Osteocyte (in vitro differentiated cells): ENCODE results near the gene COQ8B. TPM values are rescaled to one million over a fixed set of nuclear protein-coding genes. Genes with fewer than 3 reads are reported as not detected.
A peak's percentile ranks its signal among the peaks of the same experiment; 100 is the strongest.

Source experiments
- DNase-seq: peaks from one replicate; pipeline ENCODE4 v3.0.0; 2021; ENCODE audit warnings: mixed read lengths; ENCODE audit not compliant: unreplicated experiment; ENCODE audit errors: extremely low spot score
- H3K27ac Mint-ChIP-seq: one replicate; pipeline ENCODE4 v1.8.0; 2021; ENCODE audit warnings: mild to moderate bottlenecking, mixed read lengths; ENCODE audit not compliant: unreplicated experiment
- H3K27me3 Mint-ChIP-seq: one replicate; pipeline ENCODE4 v1.8.0; 2021; ENCODE audit warnings: mixed read lengths; ENCODE audit not compliant: unreplicated experiment
- H3K36me3 Mint-ChIP-seq: one replicate; pipeline ENCODE4 v1.8.0; 2021; ENCODE audit warnings: mixed read lengths; ENCODE audit not compliant: unreplicated experiment
- H3K4me1 Mint-ChIP-seq: one replicate; pipeline ENCODE4 v1.8.0; 2021; ENCODE audit warnings: mixed read lengths; ENCODE audit not compliant: unreplicated experiment
- H3K4me3 Mint-ChIP-seq: one replicate; pipeline ENCODE4 v1.8.0; 2021; ENCODE audit warnings: mild to moderate bottlenecking, moderate library complexity, mixed read lengths; ENCODE audit not compliant: unreplicated experiment
- H3K9me3 Mint-ChIP-seq: one replicate; pipeline ENCODE4 v1.8.0; 2021; ENCODE audit warnings: mixed read lengths; ENCODE audit not compliant: unreplicated experiment
- CTCF ChIP-seq: fragments of 200-600 bp; sonication (generic); IDR thresholded peaks from 2 replicates; pipeline ENCODE4 v1.5.0; 2021; ENCODE audit warnings: antibody characterized with exemption, mild to moderate bottlenecking, moderate library complexity
- total RNA-seq: library from RNA; stranded (reverse); gene quantifications from 2 replicates; pipeline ENCODE4 v1.2.1, GENCODE V29; 2021

Gene COQ8B
- total RNA-seq, 1 donor from 2014 or later = 42.0 TPM

- no peak overlapping the region for H3K4me3 Mint-ChIP-seq
Observed at GRCh38 chr19:40742477-40742876, 25.8 kb upstream of the COQ8B start.

GRCh38 chr19:40741527-40742390 lies 25.1 kb upstream of the COQ8B start:
- Mint-ChIP-seq H3K27ac (peak overlapping the region; percentile 23), H3K36me3 (peaks cover 9% of the 10 kb centered on the region), H3K4me1 (peaks cover 20% of the 10 kb centered on the region), H3K9me3 (no peaks in the 10 kb centered on the region), H3K27me3 (no peaks in the 10 kb centered on the region), H3K4me3 (no peak overlapping the region)
- TF ChIP-seq CTCF = no peak
- no peak for DNase-seq

More at GRCh38 chr19:40742477-40742876, 25.8 kb upstream of the COQ8B start:
- Mint-ChIP-seq H3K27ac (no peak overlapping the region), H3K4me1 (peaks cover 21% of the 10 kb centered on the region), H3K36me3 (peaks cover 8% of the 10 kb centered on the region), H3K27me3 (no peaks in the 10 kb centered on the region), H3K9me3 (no peaks in the 10 kb centered on the region)
- TF ChIP-seq CTCF = no peak
- DNase-seq = no peak

- Mint-ChIP-seq H3K4me3 (no peak overlapping the region), H3K36me3 (peaks cover 10% of the 10 kb centered on the region), H3K27me3 (no peaks in the 10 kb centered on the region), H3K4me1 (peaks cover 17% of the 10 kb centered on the region), H3K9me3 (no peaks in the 10 kb centered on the region), H3K27ac (no peak overlapping the region)
- no peak for TF ChIP-seq CTCF
- no peak for DNase-seq
Observed at GRCh38 chr19:40740747-40741146, 24.1 kb upstream of the COQ8B start.

- Mint-ChIP-seq H3K27ac (no peak overlapping the region), H3K4me3 (no peak overlapping the region), H3K36me3 (peaks cover 16% of the 10 kb centered on the region), H3K27me3 (no peaks in the 10 kb centered on the region), H3K4me1 (peaks cover 11% of the 10 kb centered on the region), H3K9me3 (no peaks in the 10 kb centered on the region)
- no peak for TF ChIP-seq CTCF
- DNase-seq = no peak
Observed at GRCh38 chr19:40739871-40740703, 23.4 kb upstream of the COQ8B start.
